HL-60 (cell line): Measurements from ENCODE around the gene RAB31.

Experiments
- GABPA ChIP-seq: IDR thresholded peaks from 2 replicates; pipeline ENCODE4 v1.6.1; 2012; ENCODE audit warnings: low read depth
- POLR2AphosphoS5 ChIP-seq: IDR thresholded peaks from 2 replicates; pipeline ENCODE4 v1.6.1; 2012; ENCODE audit warnings: low read depth
- SPI1 ChIP-seq: IDR thresholded peaks from 2 replicates; pipeline ENCODE4 v1.6.1; 2012; ENCODE audit warnings: low read depth, mild to moderate bottlenecking, borderline replicate concordance
- TF ChIP-seq, protein P1 (sequence below): IDR thresholded peaks from one replicate; pipeline ENCODE4 v1.5.1; 2011; ENCODE audit warnings: low read length, control low read depth, inconsistent platforms; ENCODE audit not compliant: insufficient read depth
- TF ChIP-seq, protein P2 (sequence below): IDR thresholded peaks from 2 replicates; pipeline ENCODE4 v1.6.1; 2012; ENCODE audit warnings: low read depth; ENCODE audit not compliant: insufficient replicate concordance

DNA sequence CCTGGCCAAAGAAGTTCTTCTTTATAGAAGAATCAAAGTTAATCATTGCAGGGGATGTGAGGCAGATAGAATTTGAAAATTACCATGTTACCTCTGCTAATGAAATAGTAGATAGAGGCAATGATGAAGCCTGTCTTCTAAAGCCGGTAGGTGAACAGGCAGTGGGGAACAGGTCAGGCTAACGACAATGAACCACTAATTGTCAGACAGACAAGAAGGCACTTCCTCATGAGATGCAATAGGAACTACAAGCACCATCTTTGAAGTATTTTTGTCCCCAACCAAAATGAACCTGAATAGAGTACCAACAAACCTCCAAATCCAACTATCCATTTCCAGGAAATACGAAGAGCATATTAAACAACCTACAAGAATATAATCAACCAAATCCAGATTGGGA, 41.6 kb upstream of the RAB31 start:
- TF ChIP-seq, protein P1, sequence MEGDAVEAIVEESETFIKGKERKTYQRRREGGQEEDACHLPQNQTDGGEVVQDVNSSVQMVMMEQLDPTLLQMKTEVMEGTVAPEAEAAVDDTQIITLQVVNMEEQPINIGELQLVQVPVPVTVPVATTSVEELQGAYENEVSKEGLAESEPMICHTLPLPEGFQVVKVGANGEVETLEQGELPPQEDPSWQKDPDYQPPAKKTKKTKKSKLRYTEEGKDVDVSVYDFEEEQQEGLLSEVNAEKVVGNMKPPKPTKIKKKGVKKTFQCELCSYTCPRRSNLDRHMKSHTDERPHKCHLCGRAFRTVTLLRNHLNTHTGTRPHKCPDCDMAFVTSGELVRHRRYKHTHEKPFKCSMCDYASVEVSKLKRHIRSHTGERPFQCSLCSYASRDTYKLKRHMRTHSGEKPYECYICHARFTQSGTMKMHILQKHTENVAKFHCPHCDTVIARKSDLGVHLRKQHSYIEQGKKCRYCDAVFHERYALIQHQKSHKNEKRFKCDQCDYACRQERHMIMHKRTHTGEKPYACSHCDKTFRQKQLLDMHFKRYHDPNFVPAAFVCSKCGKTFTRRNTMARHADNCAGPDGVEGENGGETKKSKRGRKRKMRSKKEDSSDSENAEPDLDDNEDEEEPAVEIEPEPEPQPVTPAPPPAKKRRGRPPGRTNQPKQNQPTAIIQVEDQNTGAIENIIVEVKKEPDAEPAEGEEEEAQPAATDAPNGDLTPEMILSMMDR = no peak
- TF ChIP-seq, protein P2, sequence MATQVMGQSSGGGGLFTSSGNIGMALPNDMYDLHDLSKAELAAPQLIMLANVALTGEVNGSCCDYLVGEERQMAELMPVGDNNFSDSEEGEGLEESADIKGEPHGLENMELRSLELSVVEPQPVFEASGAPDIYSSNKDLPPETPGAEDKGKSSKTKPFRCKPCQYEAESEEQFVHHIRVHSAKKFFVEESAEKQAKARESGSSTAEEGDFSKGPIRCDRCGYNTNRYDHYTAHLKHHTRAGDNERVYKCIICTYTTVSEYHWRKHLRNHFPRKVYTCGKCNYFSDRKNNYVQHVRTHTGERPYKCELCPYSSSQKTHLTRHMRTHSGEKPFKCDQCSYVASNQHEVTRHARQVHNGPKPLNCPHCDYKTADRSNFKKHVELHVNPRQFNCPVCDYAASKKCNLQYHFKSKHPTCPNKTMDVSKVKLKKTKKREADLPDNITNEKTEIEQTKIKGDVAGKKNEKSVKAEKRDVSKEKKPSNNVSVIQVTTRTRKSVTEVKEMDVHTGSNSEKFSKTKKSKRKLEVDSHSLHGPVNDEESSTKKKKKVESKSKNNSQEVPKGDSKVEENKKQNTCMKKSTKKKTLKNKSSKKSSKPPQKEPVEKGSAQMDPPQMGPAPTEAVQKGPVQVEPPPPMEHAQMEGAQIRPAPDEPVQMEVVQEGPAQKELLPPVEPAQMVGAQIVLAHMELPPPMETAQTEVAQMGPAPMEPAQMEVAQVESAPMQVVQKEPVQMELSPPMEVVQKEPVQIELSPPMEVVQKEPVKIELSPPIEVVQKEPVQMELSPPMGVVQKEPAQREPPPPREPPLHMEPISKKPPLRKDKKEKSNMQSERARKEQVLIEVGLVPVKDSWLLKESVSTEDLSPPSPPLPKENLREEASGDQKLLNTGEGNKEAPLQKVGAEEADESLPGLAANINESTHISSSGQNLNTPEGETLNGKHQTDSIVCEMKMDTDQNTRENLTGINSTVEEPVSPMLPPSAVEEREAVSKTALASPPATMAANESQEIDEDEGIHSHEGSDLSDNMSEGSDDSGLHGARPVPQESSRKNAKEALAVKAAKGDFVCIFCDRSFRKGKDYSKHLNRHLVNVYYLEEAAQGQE = no peak
- TF ChIP-seq POLR2AphosphoS5 (no peak), SPI1 (peak; percentile 74), GABPA (no peak)
